IMR-90 (cell line): ENCODE data around the gene PGK2. TPM values are rescaled to one million over a fixed set of nuclear protein-coding genes. Genes with fewer than 3 reads are reported as not detected.

ENCODE experiments used
- ATAC-seq: fragments of 200-7000 bp; cut with Tn5 transposase; 2 replicates; pipeline ENCODE4 v1.9.1; 2020; ENCODE audit warnings: low read depth, mild to moderate bottlenecking, moderate library complexity
- BruUV-seq: library from RNA; stranded (reverse); fragments of 400-500 nt; replicated peaks from 2 replicates; lab custom pipeline; 2021; lab: Mats Ljungman, UMichigan
- CTCF ChIA-PET: fragments of 300-600 bp; formaldehyde crosslinking; extraction: SDS; loops from one replicate; lab custom pipeline; 2021; ENCODE audit warnings: antibody characterized with exemption; lab: Yijun Ruan, JAX
- POLR2A ChIA-PET: fragments of 300-600 bp; sonication (Branson Sonifier 250); formaldehyde crosslinking; loops from one replicate; lab custom pipeline; 2022; ENCODE audit warnings: antibody characterized with exemption; ENCODE audit not compliant: unreplicated experiment; lab: Charles Lee
- DNase-seq: peaks from one replicate; pipeline ENCODE4 v3.0.0; 2013
- H2AFZ ChIP-seq: replicated peaks from 2 replicates; pipeline ENCODE3; 2013; ENCODE audit warnings: low read length, mild to moderate bottlenecking; ENCODE audit not compliant: poor library complexity
- H2AK5ac ChIP-seq: 2 replicates; pipeline ENCODE4 v1.6.1; 2013; ENCODE audit warnings: low read depth, low read length, inconsistent platforms
- H2AK9ac ChIP-seq: replicated peaks from 2 replicates; pipeline ENCODE3; 2013; ENCODE audit warnings: mild to moderate bottlenecking, low read depth, low read length, moderate library complexity; ENCODE audit not compliant: poor library complexity
- H2BK120ac ChIP-seq: 2 replicates; pipeline ENCODE4 v1.6.1; 2013; ENCODE audit warnings: low read depth, low read length, inconsistent platforms
- H2BK15ac ChIP-seq: 3 replicates; pipeline ENCODE4 v1.6.1; 2013; ENCODE audit warnings: low read depth, low read length, inconsistent platforms
- H2BK20ac ChIP-seq: 2 replicates; pipeline ENCODE4 v1.6.1; 2013; ENCODE audit warnings: low read depth, mild to moderate bottlenecking, inconsistent platforms, low read length, moderate library complexity
- H2BK5ac ChIP-seq: 2 replicates; pipeline ENCODE4 v1.6.1; 2013; ENCODE audit warnings: mild to moderate bottlenecking, low read depth, low read length, inconsistent platforms; ENCODE audit not compliant: poor library complexity, severe bottlenecking
- H3K14ac ChIP-seq: replicated peaks from 2 replicates; pipeline ENCODE4 v1.6.1; 2013; ENCODE audit warnings: low read depth, low read length, inconsistent platforms
- H3K18ac ChIP-seq: 2 replicates; pipeline ENCODE4 v1.6.1; 2013; ENCODE audit warnings: low read depth, low read length, control low read depth
- H3K23ac ChIP-seq: 2 replicates; pipeline ENCODE4 v1.6.1; 2013; ENCODE audit warnings: low read depth, low read length, inconsistent platforms
- H3K27ac ChIP-seq: 2 replicates; pipeline ENCODE4 v1.5.1; 2013; ENCODE audit warnings: mild to moderate bottlenecking, control low read depth, low read length; ENCODE audit not compliant: insufficient read depth
- H3K27me3 ChIP-seq: 2 replicates; pipeline ENCODE4 v1.6.1; 2013; ENCODE audit warnings: low read length; ENCODE audit not compliant: control insufficient read depth, insufficient read depth
- H3K36me3 ChIP-seq: 2 replicates; pipeline ENCODE4 v1.6.1; 2013; ENCODE audit warnings: low read length, mixed read lengths; ENCODE audit not compliant: control insufficient read depth, insufficient read depth
- H3K4ac ChIP-seq: 2 replicates; pipeline ENCODE4 v1.6.1; 2013; ENCODE audit warnings: low read depth, low read length, inconsistent platforms
- H3K4me1 ChIP-seq: 2 replicates; pipeline ENCODE4 v1.6.1; 2013; ENCODE audit warnings: low read length, mixed read lengths; ENCODE audit not compliant: control insufficient read depth, insufficient read depth
- H3K4me2 ChIP-seq: 2 replicates; pipeline ENCODE4 v1.6.1; 2013; ENCODE audit warnings: low read depth, mild to moderate bottlenecking, control low read depth, low read length, moderate library complexity
- H3K4me3 ChIP-seq: 2 replicates; pipeline ENCODE4 v1.5.1; 2013; ENCODE audit warnings: low read depth, mild to moderate bottlenecking, control low read depth, low read length, moderate library complexity; ENCODE audit not compliant: insufficient read depth
- H3K56ac ChIP-seq: 2 replicates; pipeline ENCODE4 v1.6.1; 2013; ENCODE audit warnings: low read length, inconsistent platforms; ENCODE audit not compliant: insufficient read depth; ENCODE audit errors: extremely low read depth
- H3K79me1 ChIP-seq, 2 experiments: 2 replicates each; pipeline ENCODE4 v1.6.1; 2013; ENCODE audit warnings: low read length in 2 of 2, inconsistent platforms in 1 of 2, low read depth in 1 of 2
- H3K9ac ChIP-seq: 2 replicates; pipeline ENCODE4 v1.6.1; 2013; ENCODE audit warnings: low read depth, low read length, control low read depth
- H3K9me1 ChIP-seq: 2 replicates; pipeline ENCODE4 v1.6.1; 2013; ENCODE audit warnings: low read length, inconsistent platforms; ENCODE audit not compliant: insufficient read depth
- H3K9me3 ChIP-seq: 2 replicates; pipeline ENCODE4 v1.6.1; 2013; ENCODE audit warnings: low read length; ENCODE audit not compliant: control insufficient read depth, insufficient read depth
- H4K20me1 ChIP-seq: 2 replicates; pipeline ENCODE4 v1.6.1; 2013; ENCODE audit warnings: low read length, inconsistent platforms; ENCODE audit not compliant: insufficient read depth
- H4K5ac ChIP-seq: 2 replicates; pipeline ENCODE4 v1.6.1; 2013; ENCODE audit warnings: mild to moderate bottlenecking, low read depth, low read length, control low read depth
- H4K8ac ChIP-seq, 2 experiments: 2 replicates each; pipeline ENCODE4 v1.6.1; 2013; ENCODE audit warnings: low read depth in 2 of 2, low read length in 2 of 2, control low read depth in 1 of 2, inconsistent platforms in 1 of 2
- H4K91ac ChIP-seq: 2 replicates; pipeline ENCODE4 v1.6.1; 2013; ENCODE audit warnings: low read depth, low read length, inconsistent platforms; ENCODE audit not compliant: insufficient read depth
- BHLHE40 ChIP-seq: fragments of 150-350 bp; IDR thresholded peaks from 2 replicates; pipeline ENCODE4 v1.6.1; 2016; ENCODE audit warnings: mild to moderate bottlenecking, low read depth, low read length
- CHD1 ChIP-seq: IDR thresholded peaks from 2 replicates; pipeline ENCODE4 v1.6.1; 2012; ENCODE audit warnings: low read depth, low read length, improper control_type of control experiment
- FOS ChIP-seq: fragments of 150-350 bp; IDR thresholded peaks from 2 replicates; pipeline ENCODE4 v1.6.1; 2016; ENCODE audit warnings: low read depth, low read length
- MAZ ChIP-seq: IDR thresholded peaks from 2 replicates; pipeline ENCODE4 v1.6.1; 2012; ENCODE audit warnings: low read depth, mild to moderate bottlenecking, low read length, improper control_type of control experiment, moderate library complexity, borderline replicate concordance
- MXI1 ChIP-seq: IDR thresholded peaks from 2 replicates; pipeline ENCODE4 v1.6.1; 2012; ENCODE audit warnings: low read depth, mild to moderate bottlenecking, low read length, moderate library complexity, borderline replicate concordance
- NFE2L2 ChIP-seq: fragments of 150-350 bp; IDR thresholded peaks from 2 replicates; pipeline ENCODE4 v1.6.1; 2016; ENCODE audit warnings: low read depth, mild to moderate bottlenecking, low read length
- RCOR1 ChIP-seq: IDR thresholded peaks from 2 replicates; pipeline ENCODE4 v1.6.1; 2012; ENCODE audit warnings: mild to moderate bottlenecking, low read length, improper control_type of control experiment; ENCODE audit not compliant: insufficient replicate concordance
- RFX5 ChIP-seq: IDR thresholded peaks from 2 replicates; pipeline ENCODE4 v1.8.0; 2012; ENCODE audit warnings: low read depth, mild to moderate bottlenecking, low read length, moderate library complexity
- SMC3 ChIP-seq: fragments of 150-350 bp; IDR thresholded peaks from 2 replicates; pipeline ENCODE4 v1.6.1; 2016; ENCODE audit warnings: low read depth, mild to moderate bottlenecking, antibody characterized with exemption, low read length, moderate library complexity
- WGBS, 2 experiments: methylation state at CpG; one replicate each; pipeline versions ENCODE4 v1.1.5 to v1.1.7; 2013; ENCODE audit warnings: missing lambda C conversion rate in 2 of 2; ENCODE audit not compliant: insufficient read length in 1 of 2; ENCODE audit errors: extremely low coverage in 2 of 2; 5-methylcytosine and 5-hydroxymethylcytosine counted together
- dilution Hi-C: fragments of 300-500 bp; cut with HindIII; formaldehyde crosslinking; loops from one replicate; pipeline ENCODE4 v1.14.3; 2018; ENCODE audit warnings: low sequenced_read_pairs; ENCODE audit not compliant: unreplicated experiment
- in situ Hi-C: fragments of 300-500 bp; cut with MboI; formaldehyde crosslinking; loops from 3 replicates; pipeline ENCODE4 v1.14.3; 2019; ENCODE audit warnings: low sequenced_read_pairs, inconsistent platforms, mixed read lengths
- intact Hi-C: fragments of 100-400 bp; cut with micrococcal nuclease; formaldehyde crosslinking; loops from 2 replicates; pipeline ENCODE4 v1.10.0; 2022
- polyA plus RNA-seq, 3 experiments: library from polyadenylated mRNA; depleted of rRNA; stranded (reverse); fragments of >200 nt; gene quantifications; 2 replicates each; pipeline ENCODE4 v1.2.3, GENCODE V29; 2012; ENCODE audit warnings: low replicate concordance in 1 of 3
- total RNA-seq: library from RNA; depleted of rRNA; stranded (reverse); fragments of >200 nt; gene quantifications from 2 replicates; pipeline ENCODE4 v1.2.3, GENCODE V29; 2012
- TF ChIP-seq, protein P1 (sequence below): fragments of 150-350 bp; IDR thresholded peaks from 2 replicates; pipeline ENCODE4 v1.6.1; 2016; ENCODE audit warnings: low read depth, mild to moderate bottlenecking, low read length, moderate library complexity, borderline replicate concordance
- TF ChIP-seq, protein P2 (sequence below): fragments of 150-350 bp; IDR thresholded peaks from 2 replicates; pipeline ENCODE4 v1.6.1; 2017; ENCODE audit warnings: mild to moderate bottlenecking, antibody characterized with exemption, low read length, low read depth
- TF ChIP-seq, protein P3 (sequence below): conservative IDR thresholded peaks from 2 replicates; pipeline ENCODE4 v1.5.1; 2012; ENCODE audit warnings: mild to moderate bottlenecking, low read depth, low read length, improper control_type of control experiment

Gene PGK2
- total and polyA plus RNA-seq, 2 of the 4 experiments (the other 2 are of a cell fraction): not detected

DNA sequence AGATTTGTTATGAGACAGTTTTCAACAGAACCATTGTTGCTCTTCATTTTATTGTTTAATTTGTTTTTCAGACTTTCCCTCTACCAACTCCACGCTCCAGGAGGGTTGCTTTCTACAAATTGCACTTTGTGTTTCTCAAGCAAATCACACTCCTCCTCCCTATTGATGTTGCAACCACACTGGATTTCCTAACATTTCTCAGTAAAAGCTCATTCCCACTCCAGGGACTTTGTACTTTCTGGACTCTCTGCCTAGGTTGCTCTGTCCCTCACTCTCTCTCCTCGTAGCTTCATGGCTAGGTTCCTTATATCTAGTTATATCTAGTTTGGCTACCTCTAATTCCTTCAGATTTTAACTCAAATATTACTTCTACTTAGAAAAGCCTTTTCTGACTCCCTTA lies 20.3 kb downstream of the PGK2 start:
- no peak overlapping the region for H2AK9ac ChIP-seq
- H4K20me1 ChIP-seq: no peaks in the 10 kb centered on the region
- no peaks in the 10 kb centered on the region for H3K4me1 ChIP-seq
- ATAC-seq (no peak), DNase-seq (no peak)
- H2BK20ac ChIP-seq: no peak overlapping the region
- dilution Hi-C loops (no loop called here), in situ Hi-C loops (no loop called here), intact Hi-C loops (no loop called here)
- H4K91ac ChIP-seq: no peak overlapping the region
- H3K18ac ChIP-seq: no peak overlapping the region
- H3K56ac ChIP-seq: no peak overlapping the region
- no peak overlapping the region for H3K14ac ChIP-seq
- no peak overlapping the region for H3K4ac ChIP-seq
- H2BK15ac ChIP-seq: no peak overlapping the region
- peaks cover 1% of the 10 kb centered on the region; the same call in 1 of the 2 replicates for H3K9me3 ChIP-seq
- H3K4me3 ChIP-seq: no peak overlapping the region
- no peak for TF ChIP-seq CHD1
- TF ChIP-seq FOS: no peak
- TF ChIP-seq RCOR1: no peak
- TF ChIP-seq BHLHE40: no peak
- TF ChIP-seq NFE2L2: no peak
- no peak for TF ChIP-seq RFX5
- TF ChIP-seq, protein P1, sequence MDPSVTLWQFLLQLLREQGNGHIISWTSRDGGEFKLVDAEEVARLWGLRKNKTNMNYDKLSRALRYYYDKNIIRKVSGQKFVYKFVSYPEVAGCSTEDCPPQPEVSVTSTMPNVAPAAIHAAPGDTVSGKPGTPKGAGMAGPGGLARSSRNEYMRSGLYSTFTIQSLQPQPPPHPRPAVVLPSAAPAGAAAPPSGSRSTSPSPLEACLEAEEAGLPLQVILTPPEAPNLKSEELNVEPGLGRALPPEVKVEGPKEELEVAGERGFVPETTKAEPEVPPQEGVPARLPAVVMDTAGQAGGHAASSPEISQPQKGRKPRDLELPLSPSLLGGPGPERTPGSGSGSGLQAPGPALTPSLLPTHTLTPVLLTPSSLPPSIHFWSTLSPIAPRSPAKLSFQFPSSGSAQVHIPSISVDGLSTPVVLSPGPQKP: no peak
- TF ChIP-seq MXI1: no peak
- TF ChIP-seq, protein P2, sequence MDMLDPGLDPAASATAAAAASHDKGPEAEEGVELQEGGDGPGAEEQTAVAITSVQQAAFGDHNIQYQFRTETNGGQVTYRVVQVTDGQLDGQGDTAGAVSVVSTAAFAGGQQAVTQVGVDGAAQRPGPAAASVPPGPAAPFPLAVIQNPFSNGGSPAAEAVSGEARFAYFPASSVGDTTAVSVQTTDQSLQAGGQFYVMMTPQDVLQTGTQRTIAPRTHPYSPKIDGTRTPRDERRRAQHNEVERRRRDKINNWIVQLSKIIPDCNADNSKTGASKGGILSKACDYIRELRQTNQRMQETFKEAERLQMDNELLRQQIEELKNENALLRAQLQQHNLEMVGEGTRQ: no peak
- no peak for TF ChIP-seq MAZ
- TF ChIP-seq, protein P3, sequence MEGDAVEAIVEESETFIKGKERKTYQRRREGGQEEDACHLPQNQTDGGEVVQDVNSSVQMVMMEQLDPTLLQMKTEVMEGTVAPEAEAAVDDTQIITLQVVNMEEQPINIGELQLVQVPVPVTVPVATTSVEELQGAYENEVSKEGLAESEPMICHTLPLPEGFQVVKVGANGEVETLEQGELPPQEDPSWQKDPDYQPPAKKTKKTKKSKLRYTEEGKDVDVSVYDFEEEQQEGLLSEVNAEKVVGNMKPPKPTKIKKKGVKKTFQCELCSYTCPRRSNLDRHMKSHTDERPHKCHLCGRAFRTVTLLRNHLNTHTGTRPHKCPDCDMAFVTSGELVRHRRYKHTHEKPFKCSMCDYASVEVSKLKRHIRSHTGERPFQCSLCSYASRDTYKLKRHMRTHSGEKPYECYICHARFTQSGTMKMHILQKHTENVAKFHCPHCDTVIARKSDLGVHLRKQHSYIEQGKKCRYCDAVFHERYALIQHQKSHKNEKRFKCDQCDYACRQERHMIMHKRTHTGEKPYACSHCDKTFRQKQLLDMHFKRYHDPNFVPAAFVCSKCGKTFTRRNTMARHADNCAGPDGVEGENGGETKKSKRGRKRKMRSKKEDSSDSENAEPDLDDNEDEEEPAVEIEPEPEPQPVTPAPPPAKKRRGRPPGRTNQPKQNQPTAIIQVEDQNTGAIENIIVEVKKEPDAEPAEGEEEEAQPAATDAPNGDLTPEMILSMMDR: no peak
- TF ChIP-seq SMC3: no peak
- no peaks in the 10 kb centered on the region for H3K36me3 ChIP-seq
- H3K27me3 ChIP-seq: no peaks in the 10 kb centered on the region
- H4K5ac ChIP-seq: no peak overlapping the region
- H3K4me2 ChIP-seq: no peak overlapping the region
- BruUV-seq: no TSS peak
- no peak overlapping the region for H2BK5ac ChIP-seq
- H2AK5ac ChIP-seq: no peak overlapping the region
- H3K79me1 ChIP-seq: no peaks in the 10 kb centered on the region
- ChIA-PET POLR2A (no interaction called here), CTCF (no interaction called here)
- no peak overlapping the region for H3K27ac ChIP-seq
- no peak overlapping the region for H3K9ac ChIP-seq
- no peak overlapping the region for H3K23ac ChIP-seq
- H3K9me1 ChIP-seq: no peaks in the 10 kb centered on the region
- no peak overlapping the region for H4K8ac ChIP-seq
- no peak overlapping the region for H2AFZ ChIP-seq
- H2BK120ac ChIP-seq: no peak overlapping the region
- no CpG with 5 or more reads among the region's 2 CpGs for WGBS, 2 experiments
